ENCODE measurements around the gene PACS1. TPM values are rescaled to one million over a fixed set of nuclear protein-coding genes. Genes with fewer than 3 reads are reported as not detected.

The PACS1 gene
- total RNA-seq, 3 donors from 2014 or later, result 14.4 to 44.9 (median 18.9) TPM

DNA sequence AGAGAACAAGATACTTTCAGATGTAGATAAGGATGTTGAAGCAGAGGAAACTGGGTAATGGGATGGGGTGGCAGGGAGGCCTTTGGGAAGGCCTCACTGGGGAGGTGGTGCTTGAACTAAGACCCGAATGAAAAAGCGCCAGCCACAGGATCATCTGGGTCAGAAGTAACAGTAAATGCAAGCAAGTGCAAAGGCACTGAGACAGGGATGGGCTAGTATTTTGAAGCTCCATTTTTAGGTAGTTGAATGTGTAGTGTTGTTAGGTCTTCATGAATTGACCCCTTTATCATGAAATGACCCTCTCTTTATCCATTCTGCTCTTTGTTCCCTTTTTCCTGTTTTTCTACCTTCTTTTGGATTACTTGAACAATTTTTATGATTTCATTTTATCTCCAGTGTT lies 6.2 kb upstream of the PACS1 start:
- DNase-seq, result no peak
- H3K4me1 ChIP-seq (ENCODE audit: low read depth), result peaks cover 3% of the 10 kb centered on the region
- intact Hi-C loops (cut with DNase I, micrococcal nuclease), result no loop called here
- TF ChIP-seq, protein P1, sequence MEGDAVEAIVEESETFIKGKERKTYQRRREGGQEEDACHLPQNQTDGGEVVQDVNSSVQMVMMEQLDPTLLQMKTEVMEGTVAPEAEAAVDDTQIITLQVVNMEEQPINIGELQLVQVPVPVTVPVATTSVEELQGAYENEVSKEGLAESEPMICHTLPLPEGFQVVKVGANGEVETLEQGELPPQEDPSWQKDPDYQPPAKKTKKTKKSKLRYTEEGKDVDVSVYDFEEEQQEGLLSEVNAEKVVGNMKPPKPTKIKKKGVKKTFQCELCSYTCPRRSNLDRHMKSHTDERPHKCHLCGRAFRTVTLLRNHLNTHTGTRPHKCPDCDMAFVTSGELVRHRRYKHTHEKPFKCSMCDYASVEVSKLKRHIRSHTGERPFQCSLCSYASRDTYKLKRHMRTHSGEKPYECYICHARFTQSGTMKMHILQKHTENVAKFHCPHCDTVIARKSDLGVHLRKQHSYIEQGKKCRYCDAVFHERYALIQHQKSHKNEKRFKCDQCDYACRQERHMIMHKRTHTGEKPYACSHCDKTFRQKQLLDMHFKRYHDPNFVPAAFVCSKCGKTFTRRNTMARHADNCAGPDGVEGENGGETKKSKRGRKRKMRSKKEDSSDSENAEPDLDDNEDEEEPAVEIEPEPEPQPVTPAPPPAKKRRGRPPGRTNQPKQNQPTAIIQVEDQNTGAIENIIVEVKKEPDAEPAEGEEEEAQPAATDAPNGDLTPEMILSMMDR (IDR thresholded peaks at IDR 0.05), result no peak
- H3K9me3 ChIP-seq, result no peaks in the 10 kb centered on the region
- H3K36me3 ChIP-seq (ENCODE audit: low read depth), result peaks cover 24% of the 10 kb centered on the region
- H3K4me3 ChIP-seq, result no peak overlapping the region
- ATAC-seq, result no peak

DNA sequence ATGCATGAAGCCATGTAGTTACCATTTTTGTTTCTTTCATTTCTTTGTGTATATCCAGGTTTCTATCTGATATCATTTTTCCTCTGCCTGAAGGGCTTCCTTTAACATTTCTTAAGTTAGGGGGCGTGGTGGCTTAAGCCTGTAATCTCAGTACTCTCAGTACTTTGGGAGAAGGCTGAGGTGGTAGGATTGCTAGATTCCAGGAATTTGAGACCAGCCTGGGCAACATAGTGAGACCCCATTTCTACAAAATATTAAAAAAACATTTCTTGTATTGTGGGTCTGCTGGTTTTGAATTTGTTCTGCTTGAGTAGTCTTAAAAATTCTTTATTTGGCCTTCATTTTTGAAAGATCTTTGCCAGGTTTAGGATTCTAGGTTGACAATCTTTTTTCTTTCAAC lies 5.5 kb upstream of the PACS1 start:
- ATAC-seq (no peak), DNase-seq (no peak)
- H3K9me3 ChIP-seq, result no peaks in the 10 kb centered on the region
- H3K4me3 ChIP-seq, result no peak overlapping the region
- peaks cover 3% of the 10 kb centered on the region for H3K4me1 ChIP-seq (ENCODE audit: low read depth)
- TF ChIP-seq, protein P1 (IDR thresholded peaks at IDR 0.05), result no peak
- H3K36me3 ChIP-seq (ENCODE audit: low read depth), result peaks cover 21% of the 10 kb centered on the region
- intact Hi-C loops (cut with DNase I, micrococcal nuclease), result no loop called here

DNA sequence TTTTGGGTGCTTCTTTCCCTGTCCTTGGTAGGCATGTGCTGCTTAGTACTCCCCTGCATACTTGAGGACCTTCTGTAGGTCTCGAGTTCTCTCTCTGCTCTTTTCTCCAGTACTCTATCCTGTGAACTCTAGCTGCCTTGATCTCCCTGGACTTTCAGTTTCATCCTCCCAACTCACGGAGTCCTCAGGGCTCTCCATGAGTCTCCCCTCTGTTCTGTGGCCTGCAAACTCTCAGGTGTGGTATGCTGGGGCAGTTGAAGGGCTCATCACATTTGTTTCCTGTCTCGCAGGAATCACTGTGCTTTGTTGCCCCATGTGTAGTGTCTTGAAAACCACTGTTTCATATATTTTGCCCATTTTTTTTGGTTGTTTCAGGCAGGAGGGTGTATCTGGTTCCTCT lies 3.3 kb upstream of the PACS1 start:
- peaks cover 3% of the 10 kb centered on the region for H3K36me3 ChIP-seq (ENCODE audit: low read depth)
- H3K9me3 ChIP-seq, result no peaks in the 10 kb centered on the region
- intact Hi-C loops (cut with DNase I, micrococcal nuclease), result no loop called here
- peaks cover 3% of the 10 kb centered on the region for H3K4me1 ChIP-seq (ENCODE audit: low read depth)
- TF ChIP-seq, protein P1 (IDR thresholded peaks at IDR 0.05), result no peak
- ATAC-seq (no peak), DNase-seq (no peak)
- H3K4me3 ChIP-seq, result no peak overlapping the region

DNA sequence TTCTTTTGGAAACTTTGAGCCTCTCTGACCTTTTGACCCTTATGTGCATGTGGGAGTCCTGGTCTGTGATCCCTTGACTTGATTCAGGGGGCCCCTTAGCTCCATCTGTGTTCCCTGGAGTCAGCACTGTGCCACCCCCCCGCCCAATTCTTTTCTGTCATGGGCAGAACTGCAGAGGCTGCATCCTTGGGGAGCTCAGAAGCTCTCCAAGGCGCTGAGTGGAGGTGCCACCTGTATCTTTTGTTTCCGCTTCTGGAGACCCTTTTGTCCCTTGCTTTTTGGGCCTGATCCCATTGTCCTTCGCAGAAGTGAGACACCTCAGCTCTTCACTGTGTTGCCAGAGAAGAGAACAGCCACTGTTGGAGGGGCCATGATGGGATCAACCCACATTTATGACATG lies 2.4 kb upstream of the PACS1 start:
- ATAC-seq (no peak), DNase-seq (no peak)
- peaks cover 3% of the 10 kb centered on the region for H3K4me1 ChIP-seq (ENCODE audit: low read depth)
- no peak overlapping the region for H3K4me3 ChIP-seq
- no peaks in the 10 kb centered on the region for H3K9me3 ChIP-seq
- intact Hi-C loops (cut with DNase I, micrococcal nuclease), result no loop called here
- TF ChIP-seq, protein P1 (IDR thresholded peaks at IDR 0.05), result no peak
- H3K36me3 ChIP-seq (ENCODE audit: low read depth), result no peaks in the 10 kb centered on the region

DNA sequence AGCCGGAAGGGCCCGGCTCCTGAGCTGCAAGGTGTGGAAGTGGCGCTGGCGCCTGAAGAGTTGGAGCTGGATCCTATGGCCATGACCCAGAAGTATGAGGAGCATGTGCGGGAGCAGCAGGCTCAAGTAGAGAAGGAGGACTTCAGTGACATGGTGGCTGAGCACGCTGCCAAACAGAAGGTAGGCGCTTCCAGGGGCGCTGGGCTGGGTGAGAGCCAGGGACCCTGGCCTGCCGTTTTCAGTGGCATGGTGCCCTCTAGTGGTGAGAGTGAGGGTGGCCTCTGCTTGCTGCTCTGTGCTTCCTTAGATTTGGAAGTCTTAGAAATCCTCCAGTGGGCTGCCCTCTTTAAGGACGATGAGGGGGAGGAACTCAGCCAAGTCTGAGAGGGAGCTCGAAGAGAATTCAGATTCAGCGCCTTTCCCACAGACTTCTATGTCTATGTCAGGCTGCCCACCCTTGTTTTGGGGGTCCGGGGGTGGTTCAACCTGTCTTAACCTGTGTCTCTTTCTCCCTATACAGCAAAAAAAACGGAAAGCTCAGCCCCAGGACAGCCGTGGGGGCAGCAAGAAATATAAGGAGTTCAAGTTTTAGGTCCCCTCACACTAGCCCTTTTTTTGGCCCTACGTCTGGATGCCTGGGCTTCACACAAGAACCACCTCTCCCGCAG lies 1.8 kb upstream of the PACS1 start:
- intact Hi-C loops (cut with DNase I, micrococcal nuclease), result no loop called here
- TF ChIP-seq, protein P1 (IDR thresholded peaks at IDR 0.05), result peak; percentile 71
- Histone ChIP-seq H3K4me1 (ENCODE audit: low read depth) (peaks cover 3% of the 10 kb centered on the region), H3K9me3 (no peaks in the 10 kb centered on the region), H3K36me3 (ENCODE audit: low read depth) (no peaks in the 10 kb centered on the region), H3K4me3 (no peak overlapping the region)
- peak; percentile 60 for ATAC-seq
- DNase-seq, result peak; percentile 79 to 84 (median 79)

Data from mucosa of descending colon (tissue), 3 donors.